ENCODE results near the gene MLF2.

MLF2 gene

GRCh38 chr12:6787309-6787708 is 34.4 kb upstream of the MLF2 start:
- peak overlapping the region; percentile 63 for H3K27ac ChIP-seq (ENCODE audit: insufficient read depth, low read length, poor library complexity, severe bottlenecking)
- peaks cover 46% of the 10 kb centered on the region for H3K4me1 ChIP-seq (ENCODE audit: control insufficient read depth, insufficient read depth, low read length, poor library complexity, severe bottlenecking)
- no peak for DNase-seq
- H3K4me3 ChIP-seq (ENCODE audit: insufficient read depth, low read depth, low read length, poor library complexity, severe bottlenecking) = no peak overlapping the region
- no peaks in the 10 kb centered on the region for H3K9me3 ChIP-seq (ENCODE audit: control insufficient read depth, low read length)
- H3K36me3 ChIP-seq (ENCODE audit: control insufficient read depth, insufficient read depth, low read length) = no peaks in the 10 kb centered on the region
- no peaks in the 10 kb centered on the region for H3K27me3 ChIP-seq (replicated peaks; ENCODE audit: control insufficient read depth, insufficient read depth, low read length, poor library complexity, severe bottlenecking)

GRCh38 chr12:6786416-6787094 is 33.6 kb upstream of the MLF2 start:
- Histone ChIP-seq H3K9me3 (ENCODE audit: control insufficient read depth, low read length) (no peaks in the 10 kb centered on the region), H3K27me3 (replicated peaks; ENCODE audit: control insufficient read depth, insufficient read depth, low read length, poor library complexity, severe bottlenecking) (no peaks in the 10 kb centered on the region), H3K27ac (ENCODE audit: insufficient read depth, low read length, poor library complexity, severe bottlenecking) (peak overlapping the region; percentile 63), H3K36me3 (ENCODE audit: control insufficient read depth, insufficient read depth, low read length) (no peaks in the 10 kb centered on the region), H3K4me1 (ENCODE audit: control insufficient read depth, insufficient read depth, low read length, poor library complexity, severe bottlenecking) (peaks cover 45% of the 10 kb centered on the region), H3K4me3 (ENCODE audit: insufficient read depth, low read depth, low read length, poor library complexity, severe bottlenecking) (peak overlapping the region; percentile 36)
- DNase-seq = no peak

GRCh38 chr12:6784761-6785160 is 31.8 kb upstream of the MLF2 start:
- Histone ChIP-seq H3K36me3 (ENCODE audit: control insufficient read depth, insufficient read depth, low read length) (no peaks in the 10 kb centered on the region), H3K9me3 (ENCODE audit: control insufficient read depth, low read length) (no peaks in the 10 kb centered on the region), H3K4me1 (ENCODE audit: control insufficient read depth, insufficient read depth, low read length, poor library complexity, severe bottlenecking) (peaks cover 45% of the 10 kb centered on the region), H3K4me3 (ENCODE audit: insufficient read depth, low read depth, low read length, poor library complexity, severe bottlenecking) (no peak overlapping the region), H3K27me3 (replicated peaks; ENCODE audit: control insufficient read depth, insufficient read depth, low read length, poor library complexity, severe bottlenecking) (no peaks in the 10 kb centered on the region), H3K27ac (ENCODE audit: insufficient read depth, low read length, poor library complexity, severe bottlenecking) (peak overlapping the region; percentile 10)
- DNase-seq = no peak

- Histone ChIP-seq H3K4me1 (ENCODE audit: control insufficient read depth, insufficient read depth, low read length, poor library complexity, severe bottlenecking) (peaks cover 44% of the 10 kb centered on the region), H3K4me3 (ENCODE audit: insufficient read depth, low read depth, low read length, poor library complexity, severe bottlenecking) (no peak overlapping the region), H3K27ac (ENCODE audit: insufficient read depth, low read length, poor library complexity, severe bottlenecking) (peak overlapping the region; percentile 10), H3K27me3 (replicated peaks; ENCODE audit: control insufficient read depth, insufficient read depth, low read length, poor library complexity, severe bottlenecking) (no peaks in the 10 kb centered on the region), H3K9me3 (ENCODE audit: control insufficient read depth, low read length) (no peaks in the 10 kb centered on the region), H3K36me3 (ENCODE audit: control insufficient read depth, insufficient read depth, low read length) (no peaks in the 10 kb centered on the region)
- no peak for DNase-seq
Measured at GRCh38 chr12:6784296-6784695, 31.4 kb upstream of the MLF2 start.

- Histone ChIP-seq H3K4me3 (ENCODE audit: insufficient read depth, low read depth, low read length, poor library complexity, severe bottlenecking) (no peak overlapping the region), H3K27me3 (replicated peaks; ENCODE audit: control insufficient read depth, insufficient read depth, low read length, poor library complexity, severe bottlenecking) (no peaks in the 10 kb centered on the region), H3K9me3 (ENCODE audit: control insufficient read depth, low read length) (no peaks in the 10 kb centered on the region), H3K4me1 (ENCODE audit: control insufficient read depth, insufficient read depth, low read length, poor library complexity, severe bottlenecking) (peaks cover 43% of the 10 kb centered on the region), H3K36me3 (ENCODE audit: control insufficient read depth, insufficient read depth, low read length) (no peaks in the 10 kb centered on the region), H3K27ac (ENCODE audit: insufficient read depth, low read length, poor library complexity, severe bottlenecking) (peak overlapping the region; percentile 20)
- no peak for DNase-seq
Measured at GRCh38 chr12:6783828-6784227, 30.9 kb upstream of the MLF2 start.

GRCh38 chr12:6782850-6783566 is 30.1 kb upstream of the MLF2 start:
- no peaks in the 10 kb centered on the region for H3K9me3 ChIP-seq (ENCODE audit: control insufficient read depth, low read length)
- no peaks in the 10 kb centered on the region for H3K27me3 ChIP-seq (replicated peaks; ENCODE audit: control insufficient read depth, insufficient read depth, low read length, poor library complexity, severe bottlenecking)
- no peaks in the 10 kb centered on the region for H3K36me3 ChIP-seq (ENCODE audit: control insufficient read depth, insufficient read depth, low read length)
- no peak for DNase-seq
- H3K4me3 ChIP-seq (ENCODE audit: insufficient read depth, low read depth, low read length, poor library complexity, severe bottlenecking) = no peak overlapping the region
- peaks cover 44% of the 10 kb centered on the region for H3K4me1 ChIP-seq (ENCODE audit: control insufficient read depth, insufficient read depth, low read length, poor library complexity, severe bottlenecking)
- no peak overlapping the region for H3K27ac ChIP-seq (ENCODE audit: insufficient read depth, low read length, poor library complexity, severe bottlenecking)

- no peak for DNase-seq
- Histone ChIP-seq H3K36me3 (ENCODE audit: control insufficient read depth, insufficient read depth, low read length) (no peaks in the 10 kb centered on the region), H3K4me1 (ENCODE audit: control insufficient read depth, insufficient read depth, low read length, poor library complexity, severe bottlenecking) (peaks cover 39% of the 10 kb centered on the region), H3K9me3 (ENCODE audit: control insufficient read depth, low read length) (no peaks in the 10 kb centered on the region), H3K4me3 (ENCODE audit: insufficient read depth, low read depth, low read length, poor library complexity, severe bottlenecking) (no peak overlapping the region), H3K27ac (ENCODE audit: insufficient read depth, low read length, poor library complexity, severe bottlenecking) (no peak overlapping the region), H3K27me3 (replicated peaks; ENCODE audit: control insufficient read depth, insufficient read depth, low read length, poor library complexity, severe bottlenecking) (no peaks in the 10 kb centered on the region)
Measured at GRCh38 chr12:6782119-6782518, 29.2 kb upstream of the MLF2 start.

GRCh38 chr12:6780573-6780972 is 27.6 kb upstream of the MLF2 start:
- Histone ChIP-seq H3K9me3 (ENCODE audit: control insufficient read depth, low read length) (no peaks in the 10 kb centered on the region), H3K4me3 (ENCODE audit: insufficient read depth, low read depth, low read length, poor library complexity, severe bottlenecking) (no peak overlapping the region), H3K27me3 (replicated peaks; ENCODE audit: control insufficient read depth, insufficient read depth, low read length, poor library complexity, severe bottlenecking) (peaks cover 5% of the 10 kb centered on the region), H3K27ac (ENCODE audit: insufficient read depth, low read length, poor library complexity, severe bottlenecking) (no peak overlapping the region), H3K4me1 (ENCODE audit: control insufficient read depth, insufficient read depth, low read length, poor library complexity, severe bottlenecking) (peaks cover 24% of the 10 kb centered on the region), H3K36me3 (ENCODE audit: control insufficient read depth, insufficient read depth, low read length) (no peaks in the 10 kb centered on the region)
- no peak for DNase-seq

- no peak overlapping the region for H3K27ac ChIP-seq (ENCODE audit: insufficient read depth, low read length, poor library complexity, severe bottlenecking)
- H3K27me3 ChIP-seq (replicated peaks; ENCODE audit: control insufficient read depth, insufficient read depth, low read length, poor library complexity, severe bottlenecking) = peaks cover 5% of the 10 kb centered on the region
- no peaks in the 10 kb centered on the region for H3K9me3 ChIP-seq (ENCODE audit: control insufficient read depth, low read length)
- peaks cover 19% of the 10 kb centered on the region for H3K4me1 ChIP-seq (ENCODE audit: control insufficient read depth, insufficient read depth, low read length, poor library complexity, severe bottlenecking)
- no peak for DNase-seq
- no peak overlapping the region for H3K4me3 ChIP-seq (ENCODE audit: insufficient read depth, low read depth, low read length, poor library complexity, severe bottlenecking)
- H3K36me3 ChIP-seq (ENCODE audit: control insufficient read depth, insufficient read depth, low read length) = no peaks in the 10 kb centered on the region
Measured at GRCh38 chr12:6779708-6780432, 26.9 kb upstream of the MLF2 start.
